H1 (cell line): ENCODE measurements around the gene LITAFD. TPM values are rescaled to one million over a fixed set of nuclear protein-coding genes. Genes with fewer than 3 reads are reported as not detected.

Source experiments
- CTCF ChIA-PET: fragments of 300-600 bp; sonication (Branson Sonifier 250); formaldehyde crosslinking; loops from one replicate; lab custom pipeline; 2021; ENCODE audit not compliant: partially characterized antibody; lab: Charles Lee
- POLR2A ChIA-PET: fragments of 300-600 bp; sonication (Branson Sonifier 250); formaldehyde crosslinking; loops from one replicate; lab custom pipeline; 2021; ENCODE audit warnings: inconsistent platforms; ENCODE audit not compliant: partially characterized antibody; lab: Charles Lee
- DNase-seq, 2 experiments: peaks; one replicate each; pipeline versions ENCODE4 v3.0.0 to v3.0.0-alpha.2; 2010 to 2022; ENCODE audit warnings: low spot score in 2 of 2, low read depth in 1 of 2, mixed read lengths in 1 of 2
- FAIRE-seq: peaks from 2 replicates; lab custom pipeline; 2011; peaks lifted over from hg19 to GRCh38; lab: Jason Lieb, UNC
- H2AFZ ChIP-seq: 2 replicates; pipeline ENCODE4 v1.8.1; 2012; ENCODE audit warnings: low read length, inconsistent platforms
- H2AK5ac ChIP-seq: 2 replicates; pipeline ENCODE4 v1.6.1; 2013; ENCODE audit warnings: low read depth, low read length
- H2BK120ac ChIP-seq: replicated peaks from 2 replicates; pipeline ENCODE3; 2013; ENCODE audit warnings: low read depth, low read length, inconsistent platforms
- H2BK12ac ChIP-seq: 2 replicates; pipeline ENCODE4 v1.6.1; 2013; ENCODE audit warnings: low read depth, low read length
- H2BK15ac ChIP-seq: 2 replicates; pipeline ENCODE4 v1.6.1; 2013; ENCODE audit warnings: low read length
- H2BK20ac ChIP-seq: 2 replicates; pipeline ENCODE4 v1.6.1; 2013; ENCODE audit warnings: low read length
- H2BK5ac ChIP-seq: 2 replicates; pipeline ENCODE4 v1.6.1; 2013; ENCODE audit warnings: low read depth, low read length
- H3K14ac ChIP-seq: 2 replicates; pipeline ENCODE4 v1.6.1; 2013; ENCODE audit warnings: inconsistent platforms; ENCODE audit not compliant: insufficient read length
- H3K18ac ChIP-seq: 2 replicates; pipeline ENCODE4 v1.6.1; 2013; ENCODE audit warnings: low read length; ENCODE audit errors: extremely low read depth
- H3K23ac ChIP-seq: 2 replicates; pipeline ENCODE4 v1.6.1; 2013; ENCODE audit warnings: inconsistent platforms; ENCODE audit not compliant: insufficient read length
- H3K23me2 ChIP-seq: 2 replicates; pipeline ENCODE4 v1.6.1; 2013; ENCODE audit warnings: low read depth, low read length
- H3K27ac ChIP-seq: 2 replicates; pipeline ENCODE4 v1.6.1; 2011; ENCODE audit warnings: low read depth, low read length, inconsistent platforms
- H3K27me3 ChIP-seq, 4 experiments: replicated peaks in 1 of 4; 1 replicate in 1 of 4; 2 replicates in 3 of 4; pipeline versions ENCODE4 v1.6.1 to v1.8.1; 2011 to 2013; ENCODE audit warnings: low read length in 3 of 4, mild to moderate bottlenecking in 3 of 4, inconsistent platforms in 2 of 4, mixed read lengths in 2 of 4, moderate library complexity in 1 of 4; ENCODE audit not compliant: control insufficient read depth in 3 of 4, insufficient read depth in 3 of 4; ENCODE audit errors: extremely low read depth in 1 of 4
- H3K36me3 ChIP-seq, 4 experiments: 2 replicates each; pipeline versions ENCODE4 v1.6.1 to v1.8.1; 2011 to 2013; ENCODE audit warnings: mild to moderate bottlenecking in 4 of 4, low read length in 3 of 4, moderate library complexity in 2 of 4, control low read depth in 1 of 4, inconsistent platforms in 1 of 4; ENCODE audit not compliant: insufficient read depth in 4 of 4, control insufficient read depth in 2 of 4
- H3K4ac ChIP-seq: replicated peaks from 2 replicates; pipeline ENCODE3; 2013; ENCODE audit warnings: low read length, low read depth, mixed read lengths, inconsistent platforms; ENCODE audit not compliant: insufficient read length
- H3K4me1 ChIP-seq, 4 experiments: replicated peaks in 1 of 4; 1 replicate in 1 of 4; 2 replicates in 3 of 4; pipeline versions ENCODE4 v1.6.1 to v1.8.1; 2011 to 2013; ENCODE audit warnings: low read length in 3 of 4, inconsistent platforms in 2 of 4, mixed read lengths in 1 of 4; ENCODE audit not compliant: insufficient read depth in 4 of 4, control insufficient read depth in 3 of 4
- H3K4me2 ChIP-seq, 2 experiments: 2 replicates each; pipeline versions ENCODE4 v1.6.1 to v1.8.1; 2011 to 2013; ENCODE audit warnings: low read depth in 2 of 2, low read length in 2 of 2, control low read depth in 1 of 2, inconsistent platforms in 1 of 2, mild to moderate bottlenecking in 1 of 2; ENCODE audit not compliant: insufficient read depth in 1 of 2
- H3K4me3 ChIP-seq, 4 experiments: fragments of 200-600, 300-600 bp in 1 of 4; sonication (generic), shearing (Covaris generic), sonication (Bioruptor Twin) in 1 of 4; 2 replicates each; pipeline versions ENCODE4 v1.5.1 to v1.8.1; 2011 to 2016; ENCODE audit warnings: low read length in 4 of 4, low read depth in 3 of 4, control low read depth in 2 of 4, inconsistent platforms in 2 of 4, mild to moderate bottlenecking in 2 of 4, mixed read lengths in 1 of 4, moderate library complexity in 1 of 4; ENCODE audit not compliant: insufficient read depth in 2 of 4; ENCODE audit errors: extremely low read depth in 1 of 4
- H3K56ac ChIP-seq: replicated peaks from 2 replicates; pipeline ENCODE3; 2013; ENCODE audit warnings: low read depth, mild to moderate bottlenecking, mixed read lengths, low read length, inconsistent platforms; ENCODE audit not compliant: insufficient read length
- H3K79me1 ChIP-seq: 2 replicates; pipeline ENCODE4 v1.6.1; 2013; ENCODE audit warnings: low read depth, low read length, control low read depth
- H3K79me2 ChIP-seq, 2 experiments: 2 replicates each; pipeline versions ENCODE4 v1.6.1 to v1.8.1; 2012 to 2013; ENCODE audit warnings: low read length in 2 of 2, mild to moderate bottlenecking in 2 of 2, inconsistent platforms in 1 of 2; ENCODE audit not compliant: insufficient read depth in 2 of 2, control insufficient read depth in 1 of 2
- H3K9ac ChIP-seq, 4 experiments: replicated peaks in 1 of 4; 1 replicate in 1 of 4; 2 replicates in 3 of 4; pipeline versions ENCODE4 v1.6.1 to v1.8.1; 2011 to 2013; ENCODE audit warnings: low read depth in 3 of 4, low read length in 3 of 4, control low read depth in 2 of 4, mild to moderate bottlenecking in 2 of 4, moderate library complexity in 2 of 4, inconsistent platforms in 1 of 4; ENCODE audit errors: extremely low read depth in 1 of 4
- H3K9me3 ChIP-seq, 2 experiments: 2 replicates each; pipeline versions ENCODE4 v1.6.1 to v1.8.1; 2012 to 2013; ENCODE audit warnings: mild to moderate bottlenecking in 2 of 2, moderate library complexity in 2 of 2, control low read depth in 1 of 2, inconsistent platforms in 1 of 2, low read depth in 1 of 2, low read length in 1 of 2, mixed read lengths in 1 of 2; ENCODE audit not compliant: insufficient read depth in 2 of 2
- H4K20me1 ChIP-seq, 2 experiments: replicated peaks in 1 of 2; 2 replicates each; pipeline versions ENCODE3 to v1.8.1; 2011 to 2013; ENCODE audit warnings: inconsistent platforms in 2 of 2, low read length in 2 of 2, mild to moderate bottlenecking in 1 of 2; ENCODE audit not compliant: insufficient read depth in 2 of 2, control insufficient read depth in 1 of 2
- H4K5ac ChIP-seq: 2 replicates; pipeline ENCODE4 v1.6.1; 2013; ENCODE audit warnings: low read length, low read depth, mixed read lengths, inconsistent platforms; ENCODE audit not compliant: insufficient read length
- H4K8ac ChIP-seq: 2 replicates; pipeline ENCODE4 v1.8.0; 2013; ENCODE audit warnings: mild to moderate bottlenecking, moderate library complexity, low read length, inconsistent platforms; ENCODE audit not compliant: insufficient read depth; ENCODE audit errors: extremely low read depth
- H4K91ac ChIP-seq: replicated peaks from 2 replicates; pipeline ENCODE3; 2013; ENCODE audit warnings: low read length, mixed read lengths, inconsistent platforms; ENCODE audit not compliant: insufficient read length
- CHD1 ChIP-seq: IDR thresholded peaks from 2 replicates; pipeline ENCODE4 v1.6.1; 2012; ENCODE audit warnings: low read depth, low read length, improper control_type of control experiment
- FOSL1 ChIP-seq: IDR thresholded peaks from 2 replicates; pipeline ENCODE4 v1.6.1; 2011; ENCODE audit warnings: mild to moderate bottlenecking, low read depth, low read length, moderate library complexity; ENCODE audit not compliant: insufficient read depth
- GABPA ChIP-seq: IDR thresholded peaks from 2 replicates; pipeline ENCODE4 v1.6.1; 2011; ENCODE audit warnings: mild to moderate bottlenecking, low read length, moderate library complexity, borderline replicate concordance; ENCODE audit not compliant: insufficient read depth
- WGBS, 2 experiments: shearing (Covaris generic) in 1 of 2; methylation state at CpG; one replicate each; pipeline versions ENCODE4 v1.1.6 to v1.1.7; 2013 to 2015; ENCODE audit warnings: low lambda C conversion rate in 2 of 2, mixed read lengths in 2 of 2, inconsistent platforms in 1 of 2, low coverage in 1 of 2, missing lambda C conversion rate in 1 of 2; ENCODE audit not compliant: insufficient replicate concordance in 2 of 2, insufficient coverage in 1 of 2, insufficient read length in 1 of 2; ENCODE audit errors: extremely low coverage in 1 of 2, missing lambda C conversion rate in 1 of 2; 5-methylcytosine and 5-hydroxymethylcytosine counted together
- polyA plus RNA-seq, 7 experiments: library from polyadenylated mRNA; depleted of rRNA in 3 of 7; stranded (reverse) in 5 of 7; unstranded in 2 of 7; fragments of >200 nt in 5 of 7; fragments of 200-250 nt in 2 of 7; gene quantifications; 1 replicate in 5 of 7; 2 replicates in 1 of 7; 4 replicates in 1 of 7; pipeline versions ENCODE4 v1.2.1 to v1.2.3, GENCODE V29; 2011 to 2013; ENCODE audit warnings: missing spikeins in 2 of 7, mixed read lengths in 2 of 7
- total RNA-seq: library from RNA; stranded (reverse); fragmentation: NEBNext Ultra II Directional; extraction: Animal tissue kit (Norgen Biotek cat#: 25700); gene quantifications from 2 replicates; pipeline ENCODE4 v1.2.1, GENCODE V29; 2021

LITAFD gene
- total and polyA plus RNA-seq, 2 of the 8 experiments (the other 6 are each of a cell fraction or from before 2014, with no cell fraction given) = not detected

DNA sequence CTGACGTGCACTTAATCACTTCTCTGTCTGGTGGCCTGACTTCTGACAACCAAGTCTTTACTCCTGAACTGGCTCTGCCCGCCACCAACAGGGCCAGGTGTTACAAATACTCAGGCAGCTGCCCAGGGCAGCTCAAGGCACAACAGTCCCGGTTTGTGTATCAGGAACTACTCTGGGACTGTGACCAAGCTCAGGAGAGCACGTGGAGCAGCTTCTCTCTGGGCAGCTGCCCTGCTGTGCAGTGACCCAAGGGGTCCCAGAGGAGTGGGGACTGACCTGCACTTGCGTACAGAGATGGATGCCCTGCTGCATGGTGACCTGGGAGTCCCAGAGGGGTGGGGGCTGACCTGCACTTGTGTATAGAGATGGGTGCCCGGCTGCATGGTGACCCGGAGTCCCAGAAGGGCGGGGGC is 21.9 kb downstream of the LITAFD start:
- no peak overlapping the region for H2BK20ac ChIP-seq
- H2AK5ac ChIP-seq = no peak overlapping the region
- H2BK12ac ChIP-seq = no peak overlapping the region
- H3K79me1 ChIP-seq = no peaks in the 10 kb centered on the region; the same call in 1 of the 2 replicates
- no peak overlapping the region for H2BK15ac ChIP-seq
- DNase-seq (no peak), FAIRE-seq (no peak)
- peaks cover 33 to 92% (median 73%) of the 10 kb centered on the region in 4 experiments for H3K36me3 ChIP-seq
- no peaks in the 10 kb centered on the region; a peak in 2 of 7 replicates for H3K4me1 ChIP-seq
- H3K18ac ChIP-seq = no peak overlapping the region
- H3K4me2 ChIP-seq = no peak overlapping the region
- H2AFZ ChIP-seq = no peak overlapping the region
- H3K27ac ChIP-seq = no peak overlapping the region
- no peak overlapping the region for H2BK5ac ChIP-seq
- no peak overlapping the region for H3K23ac ChIP-seq
- H3K23me2 ChIP-seq = no peaks in the 10 kb centered on the region
- ChIA-PET POLR2A (no interaction called here), CTCF (interaction anchor here (0.7 to 3.2 kb wide), 9 partner anchors 18 to 231 kb away, joined by 3 to 11 read pairs (median 4); no protein-coding TSS in a partner anchor)
- no peak overlapping the region for H3K4ac ChIP-seq
- H4K91ac ChIP-seq = no peak overlapping the region
- no peak overlapping the region for H3K56ac ChIP-seq
- H4K5ac ChIP-seq = no peak overlapping the region
- H3K9ac ChIP-seq = no peak overlapping the region
- WGBS, 2 experiments = 89% methylated on average over 8 of the region's 8 CpGs; no CpG with 5 or more reads in 1 of the 2 experiments
- no peaks in the 10 kb centered on the region for H3K79me2 ChIP-seq
- H4K8ac ChIP-seq = no peak overlapping the region
- no peak overlapping the region for H2BK120ac ChIP-seq
- H3K27me3 ChIP-seq = no peaks in the 10 kb centered on the region
- H4K20me1 ChIP-seq = peaks cover 8 to 9% of the 10 kb centered on the region in 2 experiments
- no peak overlapping the region for H3K14ac ChIP-seq
- H3K4me3 ChIP-seq = no peak overlapping the region
- H3K9me3 ChIP-seq = no peaks in the 10 kb centered on the region
- TF ChIP-seq CHD1 = no peak
- TF ChIP-seq GABPA = no peak
- no peak for TF ChIP-seq FOSL1
